ENCODE data around the gene CAMK2D.

DNA sequence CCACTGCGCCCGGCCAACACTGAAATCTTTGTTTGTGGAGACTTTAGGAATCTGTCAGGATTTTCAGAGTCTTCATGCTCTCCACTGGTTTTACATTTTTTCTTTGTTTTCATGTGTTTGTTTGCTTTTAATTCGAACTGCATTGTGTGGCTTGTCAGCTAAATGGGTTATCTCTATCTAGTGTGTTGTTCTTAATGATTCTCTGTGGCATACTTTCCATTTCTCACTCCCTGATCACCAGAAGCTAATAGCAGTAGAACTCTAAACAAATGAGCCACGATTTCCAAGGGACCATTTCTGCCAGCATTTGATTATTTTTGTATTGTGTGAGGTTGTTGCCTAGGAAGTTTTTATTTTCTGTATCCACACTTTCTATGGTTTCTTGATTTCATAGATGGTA lies 352.4 kb downstream of the CAMK2D start:
- TF ChIP-seq, protein P1, sequence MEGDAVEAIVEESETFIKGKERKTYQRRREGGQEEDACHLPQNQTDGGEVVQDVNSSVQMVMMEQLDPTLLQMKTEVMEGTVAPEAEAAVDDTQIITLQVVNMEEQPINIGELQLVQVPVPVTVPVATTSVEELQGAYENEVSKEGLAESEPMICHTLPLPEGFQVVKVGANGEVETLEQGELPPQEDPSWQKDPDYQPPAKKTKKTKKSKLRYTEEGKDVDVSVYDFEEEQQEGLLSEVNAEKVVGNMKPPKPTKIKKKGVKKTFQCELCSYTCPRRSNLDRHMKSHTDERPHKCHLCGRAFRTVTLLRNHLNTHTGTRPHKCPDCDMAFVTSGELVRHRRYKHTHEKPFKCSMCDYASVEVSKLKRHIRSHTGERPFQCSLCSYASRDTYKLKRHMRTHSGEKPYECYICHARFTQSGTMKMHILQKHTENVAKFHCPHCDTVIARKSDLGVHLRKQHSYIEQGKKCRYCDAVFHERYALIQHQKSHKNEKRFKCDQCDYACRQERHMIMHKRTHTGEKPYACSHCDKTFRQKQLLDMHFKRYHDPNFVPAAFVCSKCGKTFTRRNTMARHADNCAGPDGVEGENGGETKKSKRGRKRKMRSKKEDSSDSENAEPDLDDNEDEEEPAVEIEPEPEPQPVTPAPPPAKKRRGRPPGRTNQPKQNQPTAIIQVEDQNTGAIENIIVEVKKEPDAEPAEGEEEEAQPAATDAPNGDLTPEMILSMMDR (conservative IDR thresholded peaks at IDR 0.05; ENCODE audit: low read depth, low read length), result no peak
- no peak for TF ChIP-seq EZH2 (IDR thresholded peaks at IDR 0.05; ENCODE audit: borderline replicate concordance, low read depth, low read length, poor library complexity, severe bottlenecking)
